Panc1 (cell line): ENCODE measurements around the gene PIAS1. TPM values are rescaled to one million over a fixed set of nuclear protein-coding genes. Genes with fewer than 3 reads are reported as not detected.

Experiments
- ATAC-seq: fragments of 200-7000 bp; cut with Tn5 transposase; 2 replicates; pipeline ENCODE4 v1.9.1; 2020; ENCODE audit warnings: mild to moderate bottlenecking, moderate library complexity
- BruUV-seq: library from RNA; stranded (reverse); fragments of 400-500 nt; replicated peaks from 2 replicates; lab custom pipeline; 2021; lab: Mats Ljungman, UMichigan
- CTCF ChIA-PET: fragments of 300-600 bp; sonication (Branson Sonifier 250); formaldehyde crosslinking; loops from one replicate; lab custom pipeline; 2022; ENCODE audit warnings: antibody characterized with exemption; lab: Charles Lee
- POLR2A ChIA-PET: fragments of 300-600 bp; sonication (Branson Sonifier 250); formaldehyde crosslinking; loops from one replicate; lab custom pipeline; 2022; ENCODE audit warnings: antibody characterized with exemption; lab: Charles Lee
- DNase-seq: peaks from one replicate; pipeline ENCODE4 v3.0.0-alpha.2; 2010; ENCODE audit warnings: low read depth, low spot score
- H3K27ac ChIP-seq: 2 replicates; pipeline ENCODE4 v1.5.1; 2011; ENCODE audit warnings: mild to moderate bottlenecking, low read length, inconsistent platforms
- H3K27me3 ChIP-seq: fragments of 200-500 bp; sonication (Bioruptor generic); 2 replicates; pipeline ENCODE4 v1.6.0; 2014; ENCODE audit warnings: low read length, inconsistent platforms; ENCODE audit not compliant: control insufficient read depth, insufficient read depth
- H3K36me3 ChIP-seq: fragments of 200-500 bp; sonication (Bioruptor generic); 2 replicates; pipeline ENCODE4 v1.5.1; 2014; ENCODE audit warnings: inconsistent platforms, mild to moderate bottlenecking, low read length, moderate library complexity; ENCODE audit not compliant: control insufficient read depth, insufficient read depth
- H3K4me1 ChIP-seq: 2 replicates; pipeline ENCODE4 v1.5.1; 2011; ENCODE audit warnings: inconsistent platforms, mild to moderate bottlenecking, low read length, moderate library complexity; ENCODE audit not compliant: control insufficient read depth, insufficient read depth
- H3K4me3 ChIP-seq, 2 experiments: 2 replicates each; pipeline ENCODE4 v1.5.1; 2011 to 2012; ENCODE audit warnings: low read depth in 2 of 2, low read length in 2 of 2, mild to moderate bottlenecking in 2 of 2, inconsistent platforms in 1 of 2, moderate library complexity in 1 of 2
- H3K9me3 ChIP-seq: fragments of 200-500 bp; sonication (Bioruptor generic); 2 replicates; pipeline ENCODE4 v1.5.1; 2014; ENCODE audit warnings: low read depth, mild to moderate bottlenecking, inconsistent platforms, low read length, moderate library complexity; ENCODE audit not compliant: control insufficient read depth, insufficient read depth
- CTCF ChIP-seq: fragments of 450-650 bp; IDR thresholded peaks from 2 replicates; pipeline ENCODE4 v1.5.1; 2017; ENCODE audit warnings: mild to moderate bottlenecking
- POLR2AphosphoS5 ChIP-seq: IDR thresholded peaks from 2 replicates; pipeline ENCODE4 v1.6.1; 2012; ENCODE audit warnings: mild to moderate bottlenecking, low read depth, low read length, moderate library complexity
- SIN3A ChIP-seq: IDR thresholded peaks from 2 replicates; pipeline ENCODE4 v1.6.1; 2012; ENCODE audit warnings: low read depth, mild to moderate bottlenecking, low read length, moderate library complexity, borderline replicate concordance; ENCODE audit not compliant: insufficient read depth
- TCF7L2 ChIP-seq: IDR thresholded peaks from 2 replicates; pipeline ENCODE4 v1.6.1; 2011; ENCODE audit warnings: mild to moderate bottlenecking, low read depth, low read length, inconsistent platforms
- in situ Hi-C: cut with HindIII; loops from 2 replicates; pipeline ENCODE4 v1.10.0; 2016; ENCODE audit warnings: low sequenced_read_pairs, low pct_unique_long_range_greater_than_20kb
- intact Hi-C: fragments of 100-400 bp; cut with micrococcal nuclease; formaldehyde crosslinking; loops from one replicate; pipeline ENCODE4 v1.10.0; 2022; ENCODE audit not compliant: unreplicated experiment
- total RNA-seq: library from RNA; stranded (reverse); gene quantifications from one replicate; pipeline ENCODE4 v1.2.1, GENCODE V29; 2021; ENCODE audit not compliant: unreplicated experiment
- TF ChIP-seq, protein P1 (sequence below), 2 experiments: IDR thresholded peaks; 2 replicates each; pipeline ENCODE4 v1.6.1; 2011 to 2012; ENCODE audit warnings: low read depth in 2 of 2, control low read depth in 1 of 2, low read length in 1 of 2, mild to moderate bottlenecking in 1 of 2, moderate library complexity in 1 of 2; ENCODE audit not compliant: insufficient read depth in 1 of 2

The PIAS1 gene
- total RNA-seq, 1 experiment from 2014 or later = 44.5 TPM

DNA sequence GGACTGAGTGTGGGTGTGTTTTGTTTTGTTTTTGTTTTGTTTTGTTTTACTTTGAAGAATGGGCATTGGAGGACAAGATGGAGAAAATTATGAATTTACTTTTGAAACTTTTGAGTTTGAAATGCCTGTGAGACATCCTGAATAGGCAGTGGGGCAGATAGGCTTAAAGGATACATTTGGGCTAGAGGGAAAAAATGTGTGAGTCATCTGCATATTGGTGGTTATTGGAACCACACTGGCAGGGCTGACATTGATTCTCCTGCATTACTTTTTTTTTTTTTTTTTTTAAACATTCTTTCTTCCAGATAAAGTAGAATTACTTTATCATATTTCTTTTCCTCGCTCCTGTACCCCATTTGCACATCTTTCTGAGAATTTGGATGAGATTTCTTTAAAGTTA, 94.9 kb downstream of the PIAS1 start:
- TF ChIP-seq SIN3A (no peak), CTCF (no peak)
- H3K4me1 ChIP-seq = no peaks in the 10 kb centered on the region; the same call in 1 of the 2 replicates
- intact Hi-C loops (no loop called here), in situ Hi-C loops (no loop called here)
- ATAC-seq (no peak), DNase-seq (no peak)
- CTCF ChIA-PET = no interaction called here
- BruUV-seq = no TSS peak
- no peaks in the 10 kb centered on the region for H3K27me3 ChIP-seq
- no peaks in the 10 kb centered on the region for H3K9me3 ChIP-seq
- H3K4me3 ChIP-seq = no peak overlapping the region
- POLR2A ChIA-PET = no interaction called here
- H3K27ac ChIP-seq = no peak overlapping the region
- peaks cover 20% of the 10 kb centered on the region for H3K36me3 ChIP-seq

DNA sequence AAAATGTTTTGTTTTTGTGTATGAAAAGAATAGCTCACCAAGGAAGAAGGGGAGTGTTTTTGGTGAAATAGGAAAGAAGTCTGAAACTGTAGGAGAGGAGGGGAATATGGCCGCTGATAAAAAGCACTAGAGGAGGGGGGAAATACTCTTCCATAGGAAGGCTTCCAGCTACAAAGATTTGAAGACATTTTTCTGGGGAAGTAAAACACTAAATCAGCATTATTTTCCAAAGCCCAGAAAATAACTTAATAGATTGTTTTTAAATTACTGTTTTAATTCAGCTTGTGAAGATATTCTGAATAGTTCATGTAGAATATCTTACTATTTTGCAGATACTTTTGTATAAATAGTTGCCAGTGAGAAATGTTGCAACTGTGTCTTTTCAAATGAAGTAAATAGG, 96.1 kb downstream of the PIAS1 start:
- in situ Hi-C loops (no loop called here), intact Hi-C loops (loop anchor here (10.0 kb wide), 1 partner anchor 95 kb away; the partner anchor contains the start of gene PIAS1)

More for the DNA sequence above, 96.1 kb downstream of the PIAS1 start:
- peaks cover 7% of the 10 kb centered on the region for H3K4me1 ChIP-seq
- POLR2A ChIA-PET = no interaction called here
- H3K27ac ChIP-seq = no peak overlapping the region
- no peak for TF ChIP-seq TCF7L2
- TF ChIP-seq POLR2AphosphoS5 = no peak
- no peak for TF ChIP-seq CTCF
- TF ChIP-seq, protein P1, sequence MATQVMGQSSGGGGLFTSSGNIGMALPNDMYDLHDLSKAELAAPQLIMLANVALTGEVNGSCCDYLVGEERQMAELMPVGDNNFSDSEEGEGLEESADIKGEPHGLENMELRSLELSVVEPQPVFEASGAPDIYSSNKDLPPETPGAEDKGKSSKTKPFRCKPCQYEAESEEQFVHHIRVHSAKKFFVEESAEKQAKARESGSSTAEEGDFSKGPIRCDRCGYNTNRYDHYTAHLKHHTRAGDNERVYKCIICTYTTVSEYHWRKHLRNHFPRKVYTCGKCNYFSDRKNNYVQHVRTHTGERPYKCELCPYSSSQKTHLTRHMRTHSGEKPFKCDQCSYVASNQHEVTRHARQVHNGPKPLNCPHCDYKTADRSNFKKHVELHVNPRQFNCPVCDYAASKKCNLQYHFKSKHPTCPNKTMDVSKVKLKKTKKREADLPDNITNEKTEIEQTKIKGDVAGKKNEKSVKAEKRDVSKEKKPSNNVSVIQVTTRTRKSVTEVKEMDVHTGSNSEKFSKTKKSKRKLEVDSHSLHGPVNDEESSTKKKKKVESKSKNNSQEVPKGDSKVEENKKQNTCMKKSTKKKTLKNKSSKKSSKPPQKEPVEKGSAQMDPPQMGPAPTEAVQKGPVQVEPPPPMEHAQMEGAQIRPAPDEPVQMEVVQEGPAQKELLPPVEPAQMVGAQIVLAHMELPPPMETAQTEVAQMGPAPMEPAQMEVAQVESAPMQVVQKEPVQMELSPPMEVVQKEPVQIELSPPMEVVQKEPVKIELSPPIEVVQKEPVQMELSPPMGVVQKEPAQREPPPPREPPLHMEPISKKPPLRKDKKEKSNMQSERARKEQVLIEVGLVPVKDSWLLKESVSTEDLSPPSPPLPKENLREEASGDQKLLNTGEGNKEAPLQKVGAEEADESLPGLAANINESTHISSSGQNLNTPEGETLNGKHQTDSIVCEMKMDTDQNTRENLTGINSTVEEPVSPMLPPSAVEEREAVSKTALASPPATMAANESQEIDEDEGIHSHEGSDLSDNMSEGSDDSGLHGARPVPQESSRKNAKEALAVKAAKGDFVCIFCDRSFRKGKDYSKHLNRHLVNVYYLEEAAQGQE (IDR thresholded peaks at IDR 0.05; ENCODE audit: insufficient read depth in 1 of 2, low read depth in 2 of 2, low read length in 1 of 2) = no peak
- DNase-seq (no peak), ATAC-seq (no peak)
- H3K36me3 ChIP-seq = peaks cover 18% of the 10 kb centered on the region
- CTCF ChIA-PET = no interaction called here
- H3K27me3 ChIP-seq = no peaks in the 10 kb centered on the region
- no TSS peak for BruUV-seq
- H3K4me3 ChIP-seq = no peak overlapping the region
- no peaks in the 10 kb centered on the region for H3K9me3 ChIP-seq
